EL (cell line): ENCODE measurements around the gene FAM193B.
"Not testable (repeated sequence)": the region's sequence is repeated elsewhere in the genome, so short reads cannot be mapped to it uniquely, and the experiment has no call there.

Experiments
- DNase-seq: peaks from one replicate; pipeline ENCODE4 v3.0.0-alpha.2; 2016

The FAM193B gene

DNA sequence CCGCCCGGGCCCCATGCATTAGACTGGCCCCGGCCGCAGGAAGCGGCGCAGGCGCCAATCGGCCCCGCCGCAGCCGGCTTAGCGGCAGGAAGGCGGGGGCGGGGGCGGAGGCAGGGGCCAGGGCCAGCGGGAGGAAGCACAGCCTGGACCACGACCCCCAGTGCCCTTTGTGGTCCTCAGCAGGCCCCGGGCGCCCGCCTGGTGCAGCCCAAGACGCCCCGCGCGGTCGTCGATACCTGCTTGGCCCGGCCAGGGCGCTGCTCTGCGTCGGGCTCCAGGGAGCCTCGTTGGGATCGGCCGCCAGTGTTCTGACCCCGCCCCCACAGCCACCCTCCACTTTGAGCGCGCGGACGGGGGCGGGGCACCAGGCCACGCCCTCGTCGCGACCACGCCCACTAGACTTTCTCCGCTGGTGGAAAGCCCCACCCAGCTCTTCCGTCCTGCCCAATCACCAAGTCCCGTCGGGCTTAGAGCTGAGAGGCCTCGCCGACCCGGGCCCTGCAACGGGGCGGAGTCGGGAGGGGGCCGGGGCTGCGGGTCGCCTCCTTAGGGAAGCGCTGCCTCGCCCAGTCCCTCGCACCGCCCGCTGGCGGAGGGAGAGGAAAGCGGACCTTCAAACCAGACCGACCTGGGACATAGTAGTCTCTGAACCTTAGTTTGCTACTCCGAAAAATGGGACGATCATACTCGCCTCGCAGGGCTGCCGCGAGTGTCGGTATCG is 56.9 kb downstream of the FAM193B start, which contains the start of gene PDLIM7:
PDLIM7 (minus strand) TSS at position 313 of the 721 bp plus-strand sequence. CDS start 1,092 bp downstream, outside the sequence.
- peak; percentile 97 for DNase-seq

DNA sequence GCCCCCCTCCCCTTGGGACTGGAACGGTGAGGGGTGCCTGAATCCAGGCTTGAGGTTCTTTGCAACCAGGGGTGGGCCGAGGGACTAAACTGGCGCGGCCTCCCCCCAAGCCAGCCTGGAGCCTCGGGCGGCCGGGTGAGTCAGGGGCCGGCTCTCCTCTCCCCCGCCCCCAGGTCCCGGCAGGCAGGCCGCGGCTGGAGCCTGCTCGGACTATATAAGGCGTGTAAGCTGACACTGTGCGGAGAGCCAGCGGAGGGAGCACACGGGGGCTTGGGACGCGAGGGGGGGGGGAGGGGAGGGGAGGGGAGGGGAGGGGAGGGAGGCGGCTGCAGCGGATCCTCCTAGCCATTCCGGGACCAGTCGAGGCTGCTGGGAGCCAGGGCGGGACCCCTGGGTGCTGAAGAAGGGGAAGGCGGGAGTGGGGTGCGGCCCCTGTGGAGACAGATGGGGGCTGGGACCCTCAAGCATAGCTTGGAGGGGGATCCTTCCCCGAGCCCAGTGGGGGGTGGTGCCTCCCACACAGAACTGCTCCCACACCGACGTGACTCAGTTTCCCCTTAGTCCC is 57.6 kb downstream of the FAM193B start:
- peak; percentile 95 for DNase-seq

DNA sequence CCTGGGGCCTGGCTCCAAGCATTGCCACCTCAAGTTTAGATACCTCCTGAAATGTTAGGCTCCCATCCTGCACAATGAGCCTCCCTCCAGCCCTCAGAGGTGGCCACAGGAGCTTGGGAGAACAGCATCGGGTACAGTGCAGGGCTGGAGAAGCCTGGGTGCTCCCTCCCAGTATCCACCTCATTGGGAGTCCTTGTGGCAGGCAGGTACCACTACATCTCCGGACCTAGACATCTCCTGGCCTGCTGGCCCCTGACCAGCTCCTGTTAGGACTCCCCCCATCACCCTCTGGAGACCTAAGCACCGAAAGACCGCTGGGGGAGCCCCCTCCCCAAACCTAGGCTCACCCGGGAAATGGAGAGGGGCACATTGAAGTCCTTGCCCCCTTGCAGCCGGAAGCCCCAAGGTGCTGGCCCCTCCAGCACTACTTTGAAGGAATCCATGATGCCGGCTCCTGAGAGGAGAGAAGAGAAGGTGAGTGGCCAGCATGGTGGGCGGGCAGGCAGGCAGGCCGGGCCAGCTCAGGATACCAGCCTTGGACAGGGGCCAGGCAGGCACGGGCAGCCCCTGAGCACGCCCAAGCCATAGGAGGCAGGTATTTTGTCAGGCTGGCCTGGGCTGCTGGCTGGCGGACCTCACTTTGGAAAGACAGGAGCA is 58.2 kb downstream of the FAM193B start:
- peak; percentile 69 for DNase-seq

DNA sequence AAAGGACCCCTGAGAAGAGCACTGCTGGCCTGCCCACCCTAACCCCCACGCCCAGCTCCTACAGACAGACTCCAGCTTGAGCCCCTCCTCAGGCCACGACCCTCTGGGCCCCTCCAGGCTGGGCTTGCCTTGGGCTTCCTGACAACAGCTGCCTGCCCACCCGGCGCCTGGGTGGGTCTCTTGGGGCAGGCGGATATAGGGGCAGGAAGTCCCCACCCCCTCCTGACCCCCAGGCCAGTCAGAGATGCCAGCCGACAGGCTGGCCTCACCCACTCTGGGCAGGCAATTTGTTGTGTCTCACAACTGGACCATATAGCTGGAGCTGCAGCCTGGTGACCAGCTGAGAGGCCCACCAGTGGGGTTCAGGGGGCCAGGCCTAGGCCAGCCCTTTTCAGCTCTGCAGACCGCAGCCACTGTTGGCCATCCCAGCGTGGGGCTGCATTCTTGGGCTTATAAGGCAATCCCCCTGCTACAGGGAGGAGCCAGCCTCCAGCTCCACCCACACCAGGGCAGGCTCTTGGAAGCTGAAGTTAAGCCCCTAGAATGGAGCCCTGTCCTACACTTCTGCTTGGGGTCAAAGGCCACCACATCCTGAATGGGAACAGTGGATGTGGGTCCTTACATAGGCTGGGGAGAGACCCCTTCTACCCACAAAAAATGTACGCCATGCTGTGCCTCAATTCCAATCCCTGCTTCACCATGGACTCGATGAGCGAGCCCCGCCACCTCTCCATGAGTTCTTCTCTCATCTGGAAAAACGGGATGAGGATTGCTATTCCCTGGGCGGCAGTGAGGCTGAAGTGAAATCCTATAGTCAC is 58.9 kb downstream of the FAM193B start:
- DNase-seq: peak; percentile 94

DNA sequence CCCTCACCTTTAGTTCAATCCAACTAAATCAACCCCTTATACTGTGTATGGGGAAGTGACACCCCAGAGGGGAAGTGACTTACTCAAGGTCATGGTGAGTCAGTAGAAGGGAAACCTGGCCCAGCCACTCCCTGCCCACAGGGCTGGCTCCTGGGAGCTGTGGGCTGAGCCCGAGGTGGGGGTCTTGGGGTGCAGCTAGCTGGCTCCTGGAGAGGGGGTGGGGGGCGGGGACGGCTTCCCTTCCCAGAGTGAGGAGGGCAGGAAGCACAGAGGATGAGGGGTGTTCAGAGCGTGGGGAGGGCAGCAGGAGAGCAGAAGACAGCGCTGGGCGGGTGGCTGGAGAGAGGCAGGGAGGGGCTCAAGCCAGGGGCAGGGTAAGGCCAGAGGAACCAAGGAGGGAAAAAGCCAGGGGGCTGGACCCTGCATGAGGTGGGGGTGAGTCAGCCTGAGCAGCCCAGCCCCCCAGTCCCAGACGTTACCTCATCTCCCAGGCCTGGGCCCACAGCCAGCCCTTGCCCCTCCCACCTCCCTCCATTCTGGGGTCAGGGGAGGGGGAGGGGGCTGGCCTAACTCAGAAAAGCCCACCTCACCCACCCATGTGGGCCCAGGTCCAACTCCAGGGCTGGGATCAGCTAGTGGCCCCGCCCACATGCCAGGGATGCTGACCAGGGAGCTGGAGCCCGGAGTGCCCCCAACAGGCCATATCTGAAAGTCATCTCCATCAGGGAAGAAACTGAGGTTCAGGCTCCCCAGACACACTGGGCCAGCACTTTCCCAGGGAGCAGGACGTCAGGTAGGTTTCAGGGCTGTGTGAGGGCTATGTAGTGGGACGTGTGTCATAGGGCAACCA is 59.8 kb downstream of the FAM193B start:
- DNase-seq: peak; percentile 94

DNA sequence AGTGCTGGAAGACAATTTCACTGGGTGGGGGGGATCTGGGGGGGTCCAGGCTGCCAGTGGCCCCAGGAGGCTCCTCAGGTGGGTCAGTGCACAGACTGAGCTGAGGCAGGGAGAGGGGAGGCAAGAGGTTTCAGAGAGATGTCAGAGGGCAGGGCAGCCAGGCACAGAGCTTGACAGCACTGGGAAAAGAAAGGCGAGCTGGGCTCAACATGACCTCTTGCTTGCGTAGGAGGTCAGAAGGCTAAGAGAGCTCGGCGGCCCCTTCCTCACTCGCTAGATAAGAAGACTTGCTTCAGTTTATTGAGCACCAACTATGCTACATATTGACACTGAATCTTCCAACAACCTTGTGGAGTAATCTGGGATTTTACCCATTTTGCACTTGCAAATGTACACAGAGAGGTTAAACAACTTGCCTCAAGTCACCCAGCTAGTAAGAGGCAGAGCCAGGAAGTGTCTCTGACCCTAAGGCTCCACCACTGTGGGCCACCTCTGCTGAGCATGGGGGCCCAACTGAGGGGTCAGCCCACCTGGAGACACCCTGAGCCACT is 60.5 kb downstream of the FAM193B start:
- no peak for DNase-seq

DNA sequence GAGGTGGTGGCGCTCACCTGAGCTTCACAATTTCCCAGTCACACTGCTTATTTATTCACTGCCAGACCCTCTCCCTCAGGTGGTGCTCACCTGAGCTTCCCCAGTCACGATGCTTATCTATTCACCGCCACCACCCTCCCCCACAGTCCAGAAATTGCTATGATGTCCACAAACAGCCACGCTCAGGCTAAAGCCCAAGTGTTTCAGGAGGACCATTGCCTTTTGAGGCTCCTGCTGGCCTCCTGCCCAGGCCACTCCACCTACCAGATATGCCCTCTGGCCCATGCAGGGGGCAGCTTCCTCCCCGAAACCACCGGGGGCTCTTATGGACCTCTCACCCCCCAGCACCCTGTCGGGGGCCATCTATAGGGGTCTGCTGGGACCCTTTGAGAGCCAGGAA is 61.5 kb downstream of the FAM193B start:
- no peak for DNase-seq

DNA sequence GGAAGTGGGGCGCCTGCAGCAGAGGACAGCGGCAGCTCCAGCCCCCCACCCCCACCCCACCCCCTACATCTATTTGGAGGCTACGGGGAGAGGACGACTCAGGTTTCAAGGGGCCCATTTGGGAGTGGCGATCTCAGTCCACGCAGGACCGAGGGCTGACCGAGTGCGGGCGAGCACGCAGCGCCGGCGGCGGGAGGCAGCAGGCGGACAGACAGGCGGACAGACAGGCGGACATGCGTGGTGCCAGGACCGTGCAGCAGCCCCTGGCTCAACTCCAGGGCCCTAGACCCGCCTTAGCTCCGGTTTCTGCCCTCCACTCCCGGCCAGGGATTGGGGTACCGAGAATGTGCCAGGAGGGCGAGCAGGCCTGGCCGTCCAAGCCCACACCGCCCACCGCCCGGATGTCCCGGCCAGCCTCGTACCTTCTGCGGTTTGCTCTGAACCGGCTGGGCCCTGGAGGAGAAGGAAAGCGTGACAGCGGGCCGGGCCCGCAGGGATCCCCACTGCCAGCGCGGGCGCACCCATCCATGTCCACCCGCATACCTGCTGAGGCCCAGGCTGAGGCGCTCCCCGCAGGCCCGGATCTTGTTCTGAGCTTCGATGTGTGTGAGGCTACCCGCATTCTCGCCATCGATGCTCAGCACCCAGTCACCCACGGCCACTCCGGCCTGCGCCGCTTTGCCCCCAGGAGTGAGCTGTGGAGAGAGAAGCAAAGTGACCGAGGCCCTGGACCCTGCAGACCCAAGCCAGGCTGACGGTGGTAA is 62.2 kb downstream of the FAM193B start:
- DNase-seq: no peak

DNA sequence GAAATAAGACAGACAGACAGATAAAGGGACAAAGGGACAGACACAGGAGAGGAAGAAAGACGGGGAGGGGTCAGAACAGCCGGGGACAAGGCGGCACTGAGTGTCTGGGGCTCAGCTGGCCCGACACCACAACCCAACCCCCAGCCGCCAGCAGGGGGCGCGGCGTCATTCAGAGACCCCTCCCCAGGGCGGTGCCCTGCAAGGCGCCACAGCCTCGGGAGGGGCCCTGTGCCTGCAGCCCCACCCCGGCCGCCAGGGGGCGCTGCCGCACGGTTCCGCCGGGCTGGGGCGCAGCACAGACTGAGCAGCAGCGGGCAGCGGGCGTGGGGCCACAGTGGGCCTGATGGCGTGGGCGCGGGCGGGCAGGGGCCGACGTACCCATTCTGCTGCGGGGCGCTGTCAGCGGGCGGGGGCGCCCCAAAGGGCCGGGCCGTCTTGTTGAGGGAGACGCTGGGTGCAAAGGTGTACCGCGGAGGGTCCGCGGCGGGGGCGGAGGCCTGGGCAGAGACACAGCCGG is 62.9 kb downstream of the FAM193B start:
- DNase-seq: no peak

DNA sequence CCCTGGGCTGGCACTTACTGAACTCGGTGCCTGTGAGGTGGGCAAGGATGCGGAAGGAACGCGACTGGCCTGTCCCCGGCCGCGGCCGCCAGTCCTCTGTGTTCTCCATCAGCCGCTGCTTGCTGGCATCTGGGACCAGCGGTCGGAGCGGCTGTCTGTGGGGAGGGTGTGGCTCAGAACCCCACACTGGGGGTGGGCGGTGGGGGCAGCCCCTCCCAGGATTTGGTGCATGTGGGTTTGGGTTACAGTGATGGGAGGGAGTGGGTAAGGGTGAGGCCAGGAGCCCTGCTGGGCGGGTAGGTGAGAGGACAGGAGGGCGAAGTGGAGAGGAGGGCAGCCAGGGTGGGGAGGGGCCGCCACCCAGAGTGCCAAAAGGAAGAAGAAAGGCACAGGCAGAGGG is 63.4 kb downstream of the FAM193B start:
- DNase-seq: no peak

DNA sequence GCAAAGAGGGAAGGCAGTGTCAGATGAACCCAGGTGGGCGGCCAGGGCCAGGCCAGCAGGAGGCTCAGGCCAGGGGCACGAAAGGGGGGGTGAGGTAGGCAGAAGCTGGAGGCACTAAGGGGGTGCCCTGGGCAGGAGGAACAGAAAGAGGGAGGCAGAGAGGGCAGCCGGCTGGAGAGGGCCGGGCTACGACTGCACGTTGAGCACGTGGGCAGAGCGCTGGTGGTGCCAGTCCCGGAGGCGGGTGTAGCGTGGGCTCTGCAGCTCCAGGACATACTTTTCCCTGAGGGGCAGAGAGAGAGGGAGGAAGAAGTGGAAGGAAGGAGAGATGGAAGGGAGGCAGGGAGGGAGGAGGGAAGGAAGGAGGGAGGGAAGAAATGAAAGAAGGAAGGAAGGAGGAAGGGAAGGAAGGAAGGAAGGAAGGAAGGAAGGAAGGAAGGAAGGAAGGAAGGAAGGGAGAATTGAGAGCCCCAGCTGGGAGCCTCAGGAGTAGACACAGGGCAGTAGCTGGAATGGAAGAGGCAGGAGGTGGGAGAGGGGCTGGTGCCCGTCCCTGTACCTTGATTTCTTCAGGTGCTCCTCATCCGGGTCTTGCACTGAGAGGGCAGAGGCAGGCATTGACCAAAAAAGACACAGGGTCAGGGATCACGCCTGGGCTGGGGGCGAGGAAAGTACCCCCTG is 63.9 kb downstream of the FAM193B start:
- DNase-seq: no peak

DNA sequence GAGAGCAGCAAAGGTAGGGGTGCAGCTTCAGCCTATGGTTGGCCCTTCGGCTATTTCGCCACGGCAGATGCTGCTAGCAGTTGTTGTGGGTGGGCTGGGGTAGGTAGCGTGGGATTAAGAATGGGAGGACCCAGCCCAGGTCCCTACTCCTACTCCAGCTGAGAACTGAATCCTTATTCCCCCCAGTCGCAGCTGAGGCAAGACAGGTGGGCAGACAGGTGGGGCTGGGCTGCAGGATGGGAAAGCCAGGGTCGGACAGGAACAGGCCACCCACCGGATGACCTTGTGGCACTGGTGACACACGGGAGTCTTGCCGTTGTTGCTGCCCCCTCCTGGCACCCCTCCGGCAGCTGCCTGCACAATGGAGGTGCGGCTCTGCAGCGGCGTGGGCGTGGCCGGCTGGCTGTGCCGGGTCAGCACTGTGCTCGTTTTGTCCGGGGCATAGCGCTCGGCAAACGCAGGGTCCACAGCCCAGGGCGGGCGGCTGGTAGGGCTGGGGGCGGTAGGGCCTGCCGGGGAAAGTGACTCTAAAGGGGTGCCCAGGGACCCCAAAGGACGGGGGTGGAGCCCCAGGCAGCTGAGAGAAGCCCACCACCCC is 65.1 kb downstream of the FAM193B start:
- DNase-seq: no peak

DNA sequence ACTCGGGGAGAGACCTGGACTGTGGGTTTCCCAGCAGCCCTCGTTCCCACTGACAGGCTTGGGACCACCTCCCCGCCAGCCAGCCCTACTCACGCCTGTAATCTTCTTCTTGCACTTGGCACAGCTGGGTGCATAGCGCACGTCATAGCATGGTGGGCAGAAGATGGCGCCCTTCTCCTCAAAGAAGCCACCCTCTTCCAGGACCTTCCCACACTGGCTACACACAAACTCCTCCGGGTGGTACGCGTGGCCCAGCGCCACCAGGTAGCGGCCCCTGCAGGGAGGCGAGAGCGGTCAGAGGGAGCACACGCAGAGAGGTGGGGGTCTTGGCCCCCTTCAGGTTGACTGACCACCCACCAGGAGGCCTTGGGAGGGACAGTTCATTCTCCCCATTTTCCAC is 66.4 kb downstream of the FAM193B start:
- no peak for DNase-seq

DNA sequence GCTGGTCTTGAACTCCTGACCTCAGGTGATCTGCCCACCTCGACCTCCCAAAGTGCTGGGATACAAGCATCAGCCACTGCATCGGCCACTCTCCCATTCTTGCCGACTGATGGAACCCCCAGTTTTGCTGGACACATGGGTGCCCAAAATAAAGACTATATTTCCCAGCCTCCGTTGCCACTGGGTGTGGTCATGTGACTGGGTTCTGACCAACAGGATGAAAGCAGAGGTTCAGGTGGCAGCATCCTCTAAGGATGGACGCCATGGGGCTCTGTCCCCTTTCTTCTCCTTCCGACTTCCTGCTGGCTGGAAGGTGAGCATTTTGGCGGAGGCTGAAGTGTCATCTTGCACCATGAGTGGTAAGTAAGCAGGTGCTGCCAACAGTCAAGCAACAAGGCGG is 67.2 kb downstream of the FAM193B start:
- no peak for DNase-seq

DNA sequence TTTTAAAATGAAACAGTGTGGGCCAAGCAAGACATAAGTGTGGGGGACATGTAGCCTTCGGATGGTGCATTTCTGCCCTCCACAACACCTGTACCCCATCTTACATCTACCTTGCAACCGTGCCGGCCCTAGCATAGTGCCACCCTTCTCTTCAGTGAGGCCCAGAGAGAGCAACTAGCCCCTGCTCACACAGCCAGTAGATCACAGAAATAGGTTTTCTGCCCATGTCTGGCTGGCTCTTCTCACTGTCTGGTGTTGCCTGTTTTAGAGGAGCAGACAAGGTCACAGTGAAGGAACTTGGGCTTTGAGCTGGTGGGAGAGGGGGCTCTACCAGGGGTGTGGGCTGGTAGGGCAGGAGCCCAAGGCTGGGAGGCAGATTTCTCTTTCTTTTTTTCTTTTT is 68.1 kb downstream of the FAM193B start:
- DNase-seq: no peak

DNA sequence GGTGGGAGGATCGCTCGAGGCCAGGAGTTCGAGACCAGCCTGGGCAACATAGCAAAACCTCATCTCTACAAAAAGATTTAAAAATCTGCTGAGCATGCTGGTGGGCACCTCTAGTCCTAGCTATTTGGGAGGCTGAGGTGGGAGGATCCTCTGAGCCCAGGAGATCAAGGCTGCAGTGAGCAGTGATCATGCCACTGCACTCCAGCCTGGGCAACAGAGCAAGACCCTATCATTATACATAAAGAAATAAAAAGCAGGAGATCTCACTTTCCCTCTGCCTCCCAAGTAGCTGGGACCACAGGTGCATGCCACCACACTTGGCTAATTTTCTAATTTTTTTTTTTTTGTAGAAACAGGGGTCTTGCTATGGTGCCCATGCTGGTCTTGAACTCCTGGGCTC is 68.6 kb downstream of the FAM193B start:
- not testable (repeated sequence) for DNase-seq

DNA sequence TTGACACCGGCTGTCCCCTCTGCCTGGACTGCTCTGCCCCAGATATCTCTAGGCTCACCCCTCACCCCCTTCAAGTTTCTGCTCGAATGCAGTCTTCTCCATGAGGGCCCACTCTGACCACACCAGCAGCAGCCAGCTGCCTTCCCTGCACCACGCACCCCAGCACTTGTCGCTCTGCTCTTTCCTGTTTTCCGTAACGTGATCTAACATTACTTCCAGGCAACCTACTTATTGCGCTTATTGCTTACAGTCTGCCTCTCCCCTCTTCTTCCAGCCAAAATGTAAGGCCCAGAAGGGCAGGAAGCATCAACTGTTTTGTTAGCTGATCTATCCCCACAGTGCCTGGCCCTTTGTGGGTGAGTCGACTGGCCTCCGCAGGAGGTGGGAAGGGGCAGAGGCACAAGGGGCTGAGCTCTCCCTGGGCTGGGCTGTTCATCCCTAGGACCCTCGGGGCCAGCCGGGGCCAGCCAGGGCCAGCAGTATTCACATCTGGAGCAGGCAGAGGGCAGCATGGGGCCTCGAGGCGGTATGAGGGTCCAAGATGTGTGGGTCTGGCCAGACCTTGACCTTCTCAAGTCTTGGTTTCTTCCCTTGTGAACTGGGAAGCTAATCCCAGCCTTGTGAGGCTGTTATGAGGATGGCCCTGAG is 69.3 kb downstream of the FAM193B start:
- no peak for DNase-seq

DNA sequence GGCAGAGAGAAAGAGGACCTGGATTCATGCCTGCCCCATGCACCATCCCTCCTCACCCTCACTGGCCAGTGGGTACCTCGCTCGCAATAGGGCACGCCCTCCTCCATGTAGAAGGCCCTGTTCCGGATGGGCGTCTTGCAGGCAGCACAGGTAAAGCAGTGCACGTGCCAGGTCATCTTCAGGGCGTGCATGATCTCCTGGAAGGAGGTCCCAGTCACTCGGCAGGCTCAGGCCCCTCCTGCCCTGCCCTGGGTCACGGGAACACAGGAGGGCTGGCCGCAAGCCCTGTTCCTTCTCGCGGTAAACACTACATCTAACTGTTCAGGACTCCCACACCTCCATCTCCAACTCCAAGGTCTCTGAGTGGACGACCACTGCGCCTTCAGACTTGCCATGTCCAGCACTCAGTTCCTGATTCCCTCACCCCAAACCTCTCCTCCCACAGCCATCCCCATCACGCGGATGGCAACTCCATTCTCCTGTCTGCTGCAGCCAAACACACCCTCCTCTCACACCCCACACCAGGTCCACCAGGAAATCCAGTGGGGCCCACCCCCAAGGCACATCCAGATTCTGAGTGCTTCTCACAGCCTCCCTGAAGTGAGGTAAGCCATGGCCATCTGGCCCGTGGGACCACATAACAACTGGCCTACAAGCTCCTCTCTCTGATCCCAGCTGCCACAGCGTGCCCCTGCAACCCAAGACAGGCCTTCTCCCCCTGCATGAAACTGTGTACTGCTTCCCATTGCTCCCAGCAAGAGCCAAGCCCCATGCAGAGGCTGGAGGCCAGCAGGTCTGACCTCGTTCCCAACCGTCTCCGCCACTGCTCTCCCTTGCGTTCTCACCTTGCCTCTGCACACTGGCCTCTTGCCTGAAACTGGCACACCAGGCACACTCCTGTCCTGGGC is 70.1 kb downstream of the FAM193B start:
- DNase-seq: no peak
